HepG2 (cell line): ENCODE results near the gene GDAP2. TPM values are rescaled to one million over a fixed set of nuclear protein-coding genes. Genes with fewer than 3 reads are reported as not detected.
A peak's percentile ranks its signal among the peaks of the same experiment; 100 is the strongest.

ENCODE experiments used
- ARID3A ChIP-seq: IDR thresholded peaks from 2 replicates; pipeline ENCODE4 v1.6.1; 2012; ENCODE audit warnings: low read depth, low read length, improper control_type of control experiment
- CCAR2 ChIP-seq: fragments of 200-400 bp; formaldehyde crosslinking; optimal IDR thresholded peaks from 2 replicates; pipeline ENCODE3; 2018; ENCODE audit warnings: low read depth, mild to moderate bottlenecking, low read length, moderate library complexity
- FOSL2 ChIP-seq: sonication (generic); formaldehyde crosslinking; IDR thresholded peaks from 2 replicates; pipeline ENCODE4 v1.4.0; 2020; ENCODE audit warnings: missing genetic modification reagents
- FOXO1 ChIP-seq: sonication (generic); formaldehyde crosslinking; IDR thresholded peaks from 2 replicates; pipeline ENCODE4 v1.4.0; 2020; ENCODE audit warnings: missing genetic modification reagents
- GATAD2A ChIP-seq: IDR thresholded peaks from 2 replicates; pipeline ENCODE4 v1.6.1; 2016
- MED13 ChIP-seq: sonication (generic); formaldehyde crosslinking; IDR thresholded peaks from 2 replicates; pipeline ENCODE4 v1.5.0; 2020; ENCODE audit warnings: missing genetic modification reagents
- MXD1 ChIP-seq: sonication (generic); formaldehyde crosslinking; IDR thresholded peaks from 2 replicates; pipeline ENCODE4 v1.4.0; 2020; ENCODE audit warnings: mild to moderate bottlenecking, missing genetic modification reagents
- NFIC ChIP-seq: IDR thresholded peaks from 2 replicates; pipeline ENCODE4 v1.6.1; 2012; ENCODE audit warnings: mild to moderate bottlenecking, low read length, inconsistent platforms
- NR2F6 ChIP-seq, 2 experiments: IDR thresholded peaks; 2 replicates each; pipeline ENCODE4 v1.6.1; 2016; ENCODE audit warnings: antibody characterized with exemption in 1 of 2, mild to moderate bottlenecking in 1 of 2
- PAX8 ChIP-seq: sonication (generic); formaldehyde crosslinking; IDR thresholded peaks from 2 replicates; pipeline ENCODE4 v1.8.0; 2022; ENCODE audit warnings: mild to moderate bottlenecking, missing genetic modification reagents, borderline replicate concordance
- PHF8 ChIP-seq: sonication (generic); formaldehyde crosslinking; IDR thresholded peaks from 2 replicates; pipeline ENCODE4 v1.5.0; 2020; ENCODE audit warnings: missing genetic modification reagents
- SNRNP70 ChIP-seq: fragments of 200-400 bp; formaldehyde crosslinking; IDR thresholded peaks from 2 replicates; pipeline ENCODE4 v1.6.1; 2017; ENCODE audit warnings: mild to moderate bottlenecking, low read depth, low read length, moderate library complexity
- TEAD3 ChIP-seq: optimal IDR thresholded peaks from 2 replicates; pipeline ENCODE3; 2016; ENCODE audit warnings: borderline replicate concordance
- ZBTB26 ChIP-seq: IDR thresholded peaks from 2 replicates; pipeline ENCODE4 v1.6.1; 2016; ENCODE audit warnings: missing compliant biosample characterization, missing genetic modification reagents, borderline replicate concordance
- ZFP36L1 ChIP-seq: sonication (generic); formaldehyde crosslinking; IDR thresholded peaks from 2 replicates; pipeline ENCODE4 v1.8.0; 2022; ENCODE audit warnings: mild to moderate bottlenecking, missing genetic modification reagents, moderate library complexity
- ZNF101 ChIP-seq: sonication (generic); formaldehyde crosslinking; IDR thresholded peaks from 2 replicates; pipeline ENCODE4 v1.4.0; 2020; ENCODE audit warnings: mild to moderate bottlenecking, low read depth, missing genetic modification reagents, borderline replicate concordance
- ZNF160 ChIP-seq: sonication (generic); formaldehyde crosslinking; IDR thresholded peaks from 2 replicates; pipeline ENCODE4 v1.8.0; 2022; ENCODE audit warnings: mild to moderate bottlenecking, inconsistent platforms, missing genetic modification reagents
- ZNF256 ChIP-seq: sonication (generic); formaldehyde crosslinking; conservative IDR thresholded peaks from 2 replicates; pipeline ENCODE4 v1.4.0; 2020; ENCODE audit warnings: missing genetic modification reagents
- ZNF292 ChIP-seq: sonication (generic); formaldehyde crosslinking; IDR thresholded peaks from 2 replicates; pipeline ENCODE4 v1.8.1; 2022; ENCODE audit warnings: mild to moderate bottlenecking, low read depth, missing genetic modification reagents, borderline replicate concordance
- ZNF331 ChIP-seq: sonication (generic); formaldehyde crosslinking; IDR thresholded peaks from 2 replicates; pipeline ENCODE4 v1.4.0; 2020; ENCODE audit warnings: missing genetic modification reagents
- ZNF547 ChIP-seq: sonication (generic); formaldehyde crosslinking; IDR thresholded peaks from 2 replicates; pipeline ENCODE4 v1.5.1; 2020; ENCODE audit warnings: mild to moderate bottlenecking, missing genetic modification reagents
- ZNF557 ChIP-seq: sonication (generic); formaldehyde crosslinking; IDR thresholded peaks from 2 replicates; pipeline ENCODE4 v1.4.0; 2020; ENCODE audit warnings: missing genetic modification reagents
- ZNF773 ChIP-seq: sonication (generic); formaldehyde crosslinking; IDR thresholded peaks from 2 replicates; pipeline ENCODE4 v1.4.0; 2020; ENCODE audit warnings: missing genetic modification reagents, borderline replicate concordance
- polyA plus RNA-seq, 8 experiments: library from polyadenylated mRNA; depleted of rRNA in 3 of 8; stranded (reverse) in 7 of 8; unstranded in 1 of 8; fragments of >200 nt; fragmentation: Illumina TruSeq in 4 of 8; extraction: Trizol in 4 of 8; gene quantifications; 2 replicates each; pipeline versions ENCODE4 v1.2.1 to v1.2.3, GENCODE V29; 2011 to 2016; ENCODE audit warnings: low read depth in 4 of 8, missing spikeins in 1 of 8, mixed read lengths in 1 of 8; ENCODE audit not compliant: insufficient read depth in 1 of 8
- total RNA-seq, 5 experiments: library from RNA; depleted of rRNA; stranded (reverse); fragments of >200 nt; fragmentation: Illumina TruSeq; extraction: Trizol; gene quantifications; 2 replicates each; pipeline ENCODE4 v1.2.3, GENCODE V29; 2016; ENCODE audit warnings: low read depth in 1 of 5
- TF ChIP-seq, protein P1 (sequence below), 2 experiments: sonication (generic) in 1 of 2; formaldehyde crosslinking in 1 of 2; IDR thresholded peaks; 2 replicates each; pipeline versions ENCODE4 v1.5.1 to v1.6.1; 2011 to 2020; ENCODE audit warnings: borderline replicate concordance in 1 of 2, low read depth in 1 of 2, low read length in 1 of 2, mild to moderate bottlenecking in 1 of 2, missing genetic modification reagents in 1 of 2, moderate library complexity in 1 of 2

GDAP2 gene
- total and polyA plus RNA-seq, 2 of the 13 experiments (the other 11 are each of a cell fraction or from before 2014, with no cell fraction given): 11.4 to 23.2 TPM

GRCh38 chr1:117846674-117847425, 82.6 kb downstream of the GDAP2 start (continued):
- TF ChIP-seq NFIC: 0 out of 2 replicates have a peak, but pooled peaks have one; percentile 26
- no peak for TF ChIP-seq ZNF557 (CRISPR knock-in tag)
- peak; percentile 32; the same call in 1 of the 2 replicates for TF ChIP-seq FOSL2 (CRISPR knock-in tag)
- TF ChIP-seq ZBTB26 (CRISPR knock-in tag): peak; percentile 98
- no peak for TF ChIP-seq MXD1 (CRISPR knock-in tag)
- TF ChIP-seq, protein P1, sequence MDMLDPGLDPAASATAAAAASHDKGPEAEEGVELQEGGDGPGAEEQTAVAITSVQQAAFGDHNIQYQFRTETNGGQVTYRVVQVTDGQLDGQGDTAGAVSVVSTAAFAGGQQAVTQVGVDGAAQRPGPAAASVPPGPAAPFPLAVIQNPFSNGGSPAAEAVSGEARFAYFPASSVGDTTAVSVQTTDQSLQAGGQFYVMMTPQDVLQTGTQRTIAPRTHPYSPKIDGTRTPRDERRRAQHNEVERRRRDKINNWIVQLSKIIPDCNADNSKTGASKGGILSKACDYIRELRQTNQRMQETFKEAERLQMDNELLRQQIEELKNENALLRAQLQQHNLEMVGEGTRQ (IDR thresholded peaks at IDR 0.05; ENCODE audit: low read depth, low read length): no peak
- TF ChIP-seq, protein P1 (CRISPR knock-in tag; IDR thresholded peaks at IDR 0.05; ENCODE audit: borderline replicate concordance): no peak
- TF ChIP-seq FOXO1 (CRISPR knock-in tag): 0 out of 2 replicates have a peak, but pooled peaks have one; percentile 40
- TF ChIP-seq ZNF292 (CRISPR knock-in tag): peak; percentile 40; the same call in 1 of the 2 replicates
- TF ChIP-seq SNRNP70: no peak
- no peak for TF ChIP-seq PAX8
- no peak for TF ChIP-seq ZNF773 (CRISPR knock-in tag)
- TF ChIP-seq MED13 (CRISPR knock-in tag): no peak
- TF ChIP-seq ZNF547: no peak
- TF ChIP-seq ZNF101 (CRISPR knock-in tag): no peak
- peak; percentile 61 for TF ChIP-seq TEAD3 (CRISPR knock-in tag)
- no peak for TF ChIP-seq ARID3A
- TF ChIP-seq GATAD2A (CRISPR knock-in tag): peak; percentile 47; the same call in 1 of the 2 replicates
- TF ChIP-seq ZFP36L1 (CRISPR knock-in tag): no peak
- no peak for TF ChIP-seq PHF8 (CRISPR knock-in tag)
- peak; percentile 28; the same call in 1 of the 2 replicates for TF ChIP-seq ZNF331 (CRISPR knock-in tag)
- no peak for TF ChIP-seq CCAR2
- TF ChIP-seq NR2F6 (IDR thresholded peaks at IDR 0.05): peak; percentile 64
- peak; percentile 31; the same call in 1 of the 2 replicates for TF ChIP-seq NR2F6 (CRISPR knock-in tag; IDR thresholded peaks at IDR 0.05)
- TF ChIP-seq ZNF160 (CRISPR knock-in tag): no peak
- no peak for TF ChIP-seq ZNF256 (CRISPR knock-in tag)
